GM20000 (cell line): Measurements from ENCODE around the gene STAT1.

Experiments
- DNase-seq: peaks from one replicate; pipeline ENCODE4 v3.0.0; 2012; ENCODE audit warnings: low spot score
- TF ChIP-seq, protein P1 (sequence below): IDR thresholded peaks from 2 replicates; pipeline ENCODE4 v1.5.1; 2012; ENCODE audit warnings: mild to moderate bottlenecking, control low read depth; ENCODE audit errors: extremely low read depth, missing control alignments

Gene STAT1

DNA sequence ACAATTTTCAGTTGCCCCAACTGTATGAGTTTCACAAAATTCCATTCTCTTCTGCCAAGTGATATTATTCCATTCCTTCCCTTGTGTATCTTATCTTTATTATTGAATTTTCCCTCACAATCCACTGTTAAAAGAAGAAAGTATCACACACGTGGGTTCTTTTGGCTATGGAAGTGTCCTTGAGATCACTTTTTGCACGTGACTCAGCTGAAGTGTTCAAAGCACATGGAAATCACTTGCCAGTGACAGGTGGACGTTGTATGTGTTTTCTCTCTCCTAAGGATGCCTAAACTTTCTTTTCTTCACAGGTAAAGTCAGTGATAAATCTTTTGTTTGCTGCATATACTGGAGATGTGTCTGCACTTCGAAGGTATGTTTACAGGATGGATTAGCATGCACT, 60.7 kb downstream of the STAT1 start:
- DNase-seq, result no peak
- TF ChIP-seq, protein P1, sequence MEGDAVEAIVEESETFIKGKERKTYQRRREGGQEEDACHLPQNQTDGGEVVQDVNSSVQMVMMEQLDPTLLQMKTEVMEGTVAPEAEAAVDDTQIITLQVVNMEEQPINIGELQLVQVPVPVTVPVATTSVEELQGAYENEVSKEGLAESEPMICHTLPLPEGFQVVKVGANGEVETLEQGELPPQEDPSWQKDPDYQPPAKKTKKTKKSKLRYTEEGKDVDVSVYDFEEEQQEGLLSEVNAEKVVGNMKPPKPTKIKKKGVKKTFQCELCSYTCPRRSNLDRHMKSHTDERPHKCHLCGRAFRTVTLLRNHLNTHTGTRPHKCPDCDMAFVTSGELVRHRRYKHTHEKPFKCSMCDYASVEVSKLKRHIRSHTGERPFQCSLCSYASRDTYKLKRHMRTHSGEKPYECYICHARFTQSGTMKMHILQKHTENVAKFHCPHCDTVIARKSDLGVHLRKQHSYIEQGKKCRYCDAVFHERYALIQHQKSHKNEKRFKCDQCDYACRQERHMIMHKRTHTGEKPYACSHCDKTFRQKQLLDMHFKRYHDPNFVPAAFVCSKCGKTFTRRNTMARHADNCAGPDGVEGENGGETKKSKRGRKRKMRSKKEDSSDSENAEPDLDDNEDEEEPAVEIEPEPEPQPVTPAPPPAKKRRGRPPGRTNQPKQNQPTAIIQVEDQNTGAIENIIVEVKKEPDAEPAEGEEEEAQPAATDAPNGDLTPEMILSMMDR, result no peak

- no peak for DNase-seq
- TF ChIP-seq, protein P1, result no peak
Measured at GRCh38 chr2:190950566-190950991, 63.4 kb downstream of the STAT1 start.

GRCh38 chr2:190948671-190949070, 65.3 kb downstream of the STAT1 start:
- DNase-seq, result no peak
- TF ChIP-seq, protein P1, result no peak

DNA sequence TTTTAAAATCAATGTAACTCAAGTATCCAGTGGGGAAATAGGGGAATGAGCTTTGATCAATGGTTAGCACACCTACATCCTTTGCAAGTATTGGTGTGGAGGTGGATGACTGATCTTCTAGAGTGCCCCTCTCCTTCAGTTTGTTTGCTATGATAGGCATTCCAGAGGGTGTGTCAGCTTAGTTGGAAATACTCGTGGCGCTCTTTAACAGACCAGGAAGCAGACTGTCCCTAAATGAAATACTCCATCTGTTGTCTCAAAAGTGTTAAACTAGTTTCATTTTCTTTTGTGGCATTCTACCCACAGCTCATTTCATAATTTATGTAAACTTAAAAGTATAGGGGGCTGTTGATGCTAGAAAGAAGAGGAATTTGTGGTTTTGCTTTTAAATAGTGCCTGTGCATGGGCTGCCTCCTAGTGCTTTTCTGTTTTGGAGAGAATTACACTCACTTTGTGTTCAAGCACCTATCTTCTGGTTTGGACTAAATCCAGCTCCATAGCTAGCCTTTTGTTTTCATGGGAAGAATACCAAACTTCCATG, 66.2 kb downstream of the STAT1 start:
- TF ChIP-seq, protein P1, result no peak
- peak; percentile 15 for DNase-seq

DNA sequence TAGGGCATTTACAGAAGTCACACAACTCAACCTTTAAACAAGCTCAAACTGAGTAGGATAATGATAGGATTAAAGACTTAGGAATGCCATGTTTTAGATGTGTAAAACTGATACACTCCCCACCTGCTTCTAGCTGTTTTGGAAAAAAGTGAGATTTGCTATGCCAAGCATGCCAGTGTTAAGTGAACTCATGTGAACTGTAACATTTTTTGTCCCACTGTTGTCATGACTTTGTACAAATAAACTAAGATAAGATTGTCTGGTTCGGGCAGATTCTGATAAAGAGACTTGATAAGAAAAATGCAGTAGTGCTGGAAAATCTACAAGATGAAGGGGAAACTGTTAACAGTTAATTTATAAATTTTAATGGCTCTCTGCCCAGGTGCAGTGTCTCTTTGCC, 66.8 kb downstream of the STAT1 start:
- TF ChIP-seq, protein P1, result no peak
- no peak for DNase-seq

- no peak for DNase-seq
- TF ChIP-seq, protein P1, result no peak
Measured at GRCh38 chr2:190943706-190944105, 70.3 kb downstream of the STAT1 start.

DNA sequence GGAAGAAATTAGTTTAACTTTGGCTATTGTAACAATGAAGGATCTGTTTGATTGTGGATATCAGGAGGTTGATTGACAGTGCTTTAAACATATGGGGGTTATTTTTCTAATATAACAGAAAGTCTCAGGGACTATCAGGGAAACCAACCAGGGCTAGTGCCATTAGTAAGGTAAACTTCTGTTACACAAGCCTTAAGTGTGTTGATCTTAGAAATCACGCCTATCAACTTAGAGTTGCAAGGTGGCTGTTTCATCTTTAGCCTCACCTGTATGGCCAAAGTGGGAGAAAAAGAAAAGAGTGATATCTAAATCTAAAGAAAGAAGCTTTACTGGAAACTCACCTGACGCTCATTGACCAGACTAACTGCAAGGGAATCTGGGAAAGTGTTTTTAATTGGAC, 71.3 kb downstream of the STAT1 start:
- TF ChIP-seq, protein P1, result no peak
- no peak for DNase-seq
